Ovary (tissue), 9 donors: ENCODE data around the gene PAK1. TPM values are rescaled to one million over a fixed set of nuclear protein-coding genes. Genes with fewer than 3 reads are reported as not detected.

ENCODE experiments used
- DNase-seq, 5 donors: peaks; one replicate each; pipeline ENCODE4 v3.0.0-alpha.2; 2019 to 2020
- H3K27ac ChIP-seq, 2 donors: fragments of 200-600 bp; one replicate each; pipeline versions ENCODE4 v1.5.1 to v1.8.0; 2019 to 2022
- H3K27me3 ChIP-seq: fragments of 200-600 bp; one replicate; pipeline ENCODE4 v1.8.0; 2022
- H3K36me3 ChIP-seq: fragments of 200-600 bp; sonication (generic); one replicate; pipeline ENCODE4 v1.5.1; 2019
- H3K4me1 ChIP-seq: one replicate; pipeline ENCODE4 v1.8.1; 2013; ENCODE audit warnings: mild to moderate bottlenecking, moderate library complexity; ENCODE audit not compliant: insufficient read depth
- H3K4me3 ChIP-seq: fragments of 200-600 bp; sonication (generic); one replicate; pipeline ENCODE4 v1.5.1; 2017
- H3K9me3 ChIP-seq, 2 donors: fragments of 200-600 bp in 1 of 2; sonication (generic) in 1 of 2; one replicate each; pipeline versions ENCODE4 v1.5.1 to v1.8.1; 2013 to 2019; ENCODE audit warnings: mild to moderate bottlenecking in 1 of 2, moderate library complexity in 1 of 2
- CTCF ChIP-seq, 3 donors: fragments of 450-650 bp in 2 of 3; fragments of 200-600 bp in 1 of 3; IDR thresholded peaks; one replicate each; pipeline versions ENCODE4 v1.5.1 to v1.8.0; 2016 to 2022; ENCODE audit warnings: antibody characterized with exemption in 3 of 3, mild to moderate bottlenecking in 1 of 3
- EP300 ChIP-seq: sonication (generic); formaldehyde crosslinking; IDR thresholded peaks from one replicate; pipeline ENCODE4 v1.6.1; 2017; ENCODE audit warnings: antibody characterized with exemption
- POLR2A ChIP-seq: fragments of 450-650 bp; IDR thresholded peaks from one replicate; pipeline ENCODE4 v1.6.1; 2017; ENCODE audit warnings: antibody characterized with exemption, mild to moderate bottlenecking, moderate library complexity
- WGBS, 3 donors: extraction: QIAGEN DNeasy Blood & Tissue Kit in 1 of 3; methylation state at CpG; one replicate each; pipeline versions ENCODE4 v1.1.5 to v1.1.7; 2013 to 2017; 5-methylcytosine and 5-hydroxymethylcytosine counted together
- intact Hi-C, 4 donors: fragments of 100-400 bp; cut with DNase I; formaldehyde crosslinking; loops; one replicate each; pipeline versions ENCODE4 v1.11.0 to v1.15.1; 2022 to 2023
- polyA plus RNA-seq, 2 donors: library from polyadenylated mRNA; stranded (reverse); fragments of 200-250 nt in 1 of 2; fragments of 350-450 nt in 1 of 2; fragmentation: Illumina TruSeq in 1 of 2; extraction: RNeasy Lipid Tissue Mini Kit (QIAGEN cat#74804) in 1 of 2; gene quantifications; one replicate each; pipeline ENCODE4 v1.2.3, GENCODE V29; 2013 to 2014
- total RNA-seq, 7 donors: library from RNA; depleted of rRNA in 2 of 7; stranded (reverse); fragments of >200 nt in 2 of 7; fragmentation: NEBNext Ultra II Directional in 3 of 7; extraction: Animal tissue kit (Norgen Biotek cat#: 25700) in 3 of 7; gene quantifications; one replicate each; pipeline versions ENCODE4 v1.1.0 to v1.2.4, GENCODE V29; 2016 to 2023
- donor health status: DM: no; HTN: no; CAD: no; lungs with moderate emphysema.
- donor health status: DM: no; HTN: no; CAD: no.
- donor health status: Bipolar disorder and iron deficiency.
- donor health status: DM: yes; HTN: yes; CAD: no.
- donor health status: DM: no; HTN: no; CAD: no.
- donor health status: DM: yes; HTN: yes; CAD: no.

Gene PAK1
- total and polyA plus RNA-seq, 9 donors, result 18.4 to 53.0 (median 42.3) TPM

GRCh38 chr11:77403211-77403610, 70.7 kb downstream of the PAK1 start:
- H3K4me3 ChIP-seq, result no peak overlapping the region
- intact Hi-C loops, result no loop called here
- no peaks in the 10 kb centered on the region for H3K4me1 ChIP-seq

GRCh38 chr11:77402218-77402556, 71.7 kb downstream of the PAK1 start:
- TF ChIP-seq CTCF (IDR thresholded peaks at IDR 0.05) (no peak), POLR2A (no peak), EP300 (no peak)
- no peaks in the 10 kb centered on the region for H3K9me3 ChIP-seq
- no peak overlapping the region for H3K4me3 ChIP-seq
- no peaks in the 10 kb centered on the region for H3K36me3 ChIP-seq
- DNase-seq, result no peak
- no peaks in the 10 kb centered on the region for H3K4me1 ChIP-seq
- no peaks in the 10 kb centered on the region for H3K27me3 ChIP-seq
- 85 to 89% (median 89%) methylated on average over 3 of the region's 3 CpGs for WGBS, 3 donors
- no peak overlapping the region for H3K27ac ChIP-seq
- intact Hi-C loops, result no loop called here

More at GRCh38 chr11:77403211-77403610, 70.7 kb downstream of the PAK1 start:
- no peak for TF ChIP-seq CTCF (IDR thresholded peaks at IDR 0.05)
- no peak for TF ChIP-seq POLR2A
- TF ChIP-seq EP300, result no peak
- DNase-seq, result no peak
- Histone ChIP-seq H3K27ac (no peak overlapping the region), H3K9me3 (no peaks in the 10 kb centered on the region), H3K36me3 (no peaks in the 10 kb centered on the region), H3K27me3 (no peaks in the 10 kb centered on the region)
- WGBS, 3 donors, result 96 to 100% (median 98%) methylated on average over 1 of the region's 1 CpG

GRCh38 chr11:77401486-77402217, 72.2 kb downstream of the PAK1 start:
- Histone ChIP-seq H3K36me3 (no peaks in the 10 kb centered on the region), H3K9me3 (no peaks in the 10 kb centered on the region), H3K4me3 (no peak overlapping the region), H3K27ac (no peak overlapping the region), H3K4me1 (no peaks in the 10 kb centered on the region), H3K27me3 (no peaks in the 10 kb centered on the region)
- TF ChIP-seq CTCF (IDR thresholded peaks at IDR 0.05) (no peak), POLR2A (no peak), EP300 (no peak)
- DNase-seq, result no peak
- intact Hi-C loops, result no loop called here
- 97 to 99% (median 97%) methylated on average over 2 of the region's 2 CpGs for WGBS, 3 donors

GRCh38 chr11:77400775-77401449, 73.0 kb downstream of the PAK1 start:
- no peak overlapping the region for H3K4me3 ChIP-seq
- no peaks in the 10 kb centered on the region for H3K4me1 ChIP-seq
- H3K9me3 ChIP-seq, result no peaks in the 10 kb centered on the region
- H3K27me3 ChIP-seq, result no peaks in the 10 kb centered on the region
- H3K36me3 ChIP-seq, result no peaks in the 10 kb centered on the region
- no peak for TF ChIP-seq CTCF (IDR thresholded peaks at IDR 0.05)
- no peak for TF ChIP-seq POLR2A
- TF ChIP-seq EP300, result no peak
- no peak overlapping the region for H3K27ac ChIP-seq
- DNase-seq, result no peak
- WGBS, 3 donors, result 72 to 81% (median 75%) methylated on average over 5 of the region's 5 CpGs
- intact Hi-C loops, result no loop called here
